ENCODE results near the gene PIM1.

The PIM1 gene

GRCh38 chr6:37131960-37132253 is 38.0 kb upstream of the PIM1 start:
- TF ChIP-seq ZNF274 (IDR thresholded peaks at IDR 0.05; ENCODE audit: low read depth, low read length), result no peak
- H3K4me3 ChIP-seq (ENCODE audit: low read length), result no peak overlapping the region

GRCh38 chr6:37134036-37134395 is 35.9 kb upstream of the PIM1 start:
- no peak overlapping the region for H3K4me3 ChIP-seq (ENCODE audit: low read length)
- TF ChIP-seq ZNF274 (IDR thresholded peaks at IDR 0.05; ENCODE audit: low read depth, low read length), result no peak

GRCh38 chr6:37134396-37135191 is 35.4 kb upstream of the PIM1 start:
- TF ChIP-seq ZNF274 (IDR thresholded peaks at IDR 0.05; ENCODE audit: low read depth, low read length), result no peak
- no peak overlapping the region for H3K4me3 ChIP-seq (ENCODE audit: low read length)

GRCh38 chr6:37135835-37136694 is 33.9 kb upstream of the PIM1 start:
- H3K4me3 ChIP-seq (ENCODE audit: low read length), result no peak overlapping the region
- TF ChIP-seq ZNF274 (IDR thresholded peaks at IDR 0.05; ENCODE audit: low read depth, low read length), result no peak

- TF ChIP-seq ZNF274 (IDR thresholded peaks at IDR 0.05; ENCODE audit: low read depth, low read length), result no peak
- H3K4me3 ChIP-seq (ENCODE audit: low read length), result no peak overlapping the region
Observed at GRCh38 chr6:37136821-37137200, 33.1 kb upstream of the PIM1 start.

- no peak overlapping the region for H3K4me3 ChIP-seq (ENCODE audit: low read length)
Observed at GRCh38 chr6:37137201-37138090, 32.5 kb upstream of the PIM1 start.

GRCh38 chr6:37138856-37139229 is 31.1 kb upstream of the PIM1 start:
- no peak overlapping the region for H3K4me3 ChIP-seq (ENCODE audit: low read length)
- no peak for TF ChIP-seq ZNF274 (IDR thresholded peaks at IDR 0.05; ENCODE audit: low read depth, low read length)

More at GRCh38 chr6:37137201-37138090, 32.5 kb upstream of the PIM1 start:
- no peak for TF ChIP-seq ZNF274 (IDR thresholded peaks at IDR 0.05; ENCODE audit: low read depth, low read length)

GRCh38 chr6:37139230-37139962 is 30.6 kb upstream of the PIM1 start:
- H3K4me3 ChIP-seq (ENCODE audit: low read length), result no peak overlapping the region
- TF ChIP-seq ZNF274 (IDR thresholded peaks at IDR 0.05; ENCODE audit: low read depth, low read length), result no peak

GRCh38 chr6:37140145-37140544 is 29.8 kb upstream of the PIM1 start:
- H3K4me3 ChIP-seq (ENCODE audit: low read length), result no peak overlapping the region
- no peak for TF ChIP-seq ZNF274 (IDR thresholded peaks at IDR 0.05; ENCODE audit: low read depth, low read length)

GRCh38 chr6:37141281-37142049 is 28.5 kb upstream of the PIM1 start:
- TF ChIP-seq ZNF274 (IDR thresholded peaks at IDR 0.05; ENCODE audit: low read depth, low read length), result no peak
- H3K4me3 ChIP-seq (ENCODE audit: low read length), result no peak overlapping the region

GRCh38 chr6:37142050-37142614 is 27.8 kb upstream of the PIM1 start:
- no peak for TF ChIP-seq ZNF274 (IDR thresholded peaks at IDR 0.05; ENCODE audit: low read depth, low read length)
- H3K4me3 ChIP-seq (ENCODE audit: low read length), result no peak overlapping the region

GRCh38 chr6:37143585-37143984 is 26.4 kb upstream of the PIM1 start:
- TF ChIP-seq ZNF274 (IDR thresholded peaks at IDR 0.05; ENCODE audit: low read depth, low read length), result no peak
- H3K4me3 ChIP-seq (ENCODE audit: low read length), result no peak overlapping the region; the same call in 1 of the 2 replicates

GRCh38 chr6:37145443-37145842 is 24.5 kb upstream of the PIM1 start:
- no peak overlapping the region for H3K4me3 ChIP-seq (ENCODE audit: low read length)
- no peak for TF ChIP-seq ZNF274 (IDR thresholded peaks at IDR 0.05; ENCODE audit: low read depth, low read length)

All from GM08714 (cell line).